Femur (tissue), 1 donor: ENCODE measurements around the gene NTN3.
A peak's percentile ranks its signal among the peaks of the same experiment; 100 is the strongest.

Experiments used
- DNase-seq: peaks from one replicate; pipeline ENCODE4 v3.0.0-alpha.2; 2017

The NTN3 gene

DNA sequence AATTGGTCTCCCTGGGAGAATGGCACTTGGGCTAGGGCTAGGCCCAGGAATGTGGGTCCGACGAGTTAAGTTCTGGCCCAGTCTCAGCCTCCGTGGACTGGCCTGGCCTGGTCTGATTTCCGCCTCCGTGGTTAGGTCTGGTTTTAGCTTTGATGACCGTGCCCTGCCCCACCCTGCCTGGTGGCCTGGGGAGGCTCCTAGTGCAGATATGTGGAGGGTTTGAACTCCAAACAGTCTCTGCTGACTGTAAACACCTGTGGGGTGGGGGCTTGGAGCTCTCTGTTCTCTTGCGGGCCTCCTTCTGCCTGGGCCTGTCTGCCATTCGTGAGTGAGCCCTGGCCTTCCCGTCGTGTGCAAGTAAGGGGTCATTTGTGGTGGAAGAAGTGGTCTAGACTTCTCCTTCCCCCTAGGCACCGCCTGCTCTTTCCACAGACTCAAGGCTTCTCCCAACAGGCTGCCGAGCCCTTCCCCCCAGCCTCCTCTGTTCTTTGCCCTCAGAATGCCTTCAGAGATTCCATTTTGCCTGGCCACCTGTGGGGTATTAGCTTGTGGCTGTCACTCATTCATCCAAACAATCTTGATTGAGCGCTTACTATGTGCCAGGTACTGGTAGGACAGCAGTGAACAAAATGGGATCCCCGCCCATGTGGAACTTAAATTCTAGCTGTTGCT lies 44.2 kb downstream of the NTN3 start:
- peak; percentile 51 for DNase-seq

GRCh38 chr16:2516391-2517240 lies 45.5 kb downstream of the NTN3 start:
- peak; percentile 37 for DNase-seq

GRCh38 chr16:2517954-2518605 lies 47.0 kb downstream of the NTN3 start:
- DNase-seq = no peak

GRCh38 chr16:2518823-2519710 lies 48.0 kb downstream of the NTN3 start:
- peak; percentile 54 for DNase-seq

DNA sequence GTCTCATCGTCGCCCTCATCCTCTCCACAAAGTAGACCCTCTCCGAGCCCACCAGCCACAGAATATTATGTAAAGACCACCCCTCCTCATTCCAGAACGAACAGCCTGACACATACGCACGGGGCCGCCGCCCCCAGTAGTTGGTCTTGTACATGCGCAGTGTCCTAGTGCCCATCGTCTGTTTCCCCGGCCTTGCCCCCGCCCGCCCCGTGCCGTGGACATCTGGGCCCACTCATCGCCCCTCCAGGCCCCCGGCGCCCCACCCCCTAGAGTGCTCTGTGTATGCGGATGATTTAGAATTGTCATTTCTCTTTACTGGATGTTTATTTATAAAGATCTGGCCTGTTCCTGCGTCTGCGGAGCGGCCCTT lies 48.6 kb downstream of the NTN3 start:
- no peak for DNase-seq

- DNase-seq = peak; percentile 94
Measured at GRCh38 chr16:2520097-2520783, 49.1 kb downstream of the NTN3 start, which contains the start of gene AMDHD2. TSS of gene AMDHD2 (plus strand) at chr16:2520371. CDS start at chr16:2520459, 88 bp downstream.

DNA sequence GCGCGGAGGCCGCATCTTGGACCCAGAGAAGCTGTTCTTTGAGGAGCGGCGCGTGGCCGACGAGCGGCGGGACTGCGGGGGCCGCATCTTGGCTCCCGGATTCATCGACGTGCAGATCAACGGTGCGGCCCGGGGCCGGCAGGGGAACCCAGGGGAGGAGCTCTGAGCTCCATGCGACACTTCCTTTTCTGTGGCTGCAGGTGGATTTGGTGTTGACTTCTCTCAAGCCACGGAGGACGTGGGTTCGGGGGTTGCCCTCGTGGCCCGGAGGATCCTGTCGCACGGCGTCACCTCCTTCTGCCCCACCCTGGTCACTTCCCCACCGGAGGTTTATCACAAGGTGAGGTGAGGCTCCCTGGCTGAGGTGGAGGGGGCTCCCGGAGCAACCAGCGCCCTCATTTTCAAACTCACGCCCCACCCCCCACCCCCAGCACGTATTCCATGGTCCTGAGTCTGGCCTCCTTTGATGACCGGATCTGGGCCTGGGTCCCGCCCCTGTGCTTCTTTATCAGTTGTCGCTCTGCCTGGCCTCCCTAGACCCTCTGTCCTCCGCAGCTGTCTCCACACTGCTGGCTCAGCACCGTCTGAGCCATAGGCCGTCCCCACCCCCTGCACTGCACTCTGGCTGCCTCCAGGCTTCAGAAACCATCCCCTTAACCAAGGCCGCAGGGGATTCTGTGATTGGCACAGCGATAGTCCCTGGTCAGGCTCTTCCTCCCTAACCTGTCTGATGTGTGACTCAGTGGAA lies 49.9 kb downstream of the NTN3 start:
- peak; percentile 46 for DNase-seq
